ENCODE measurements around the gene CTRL. TPM values are rescaled to one million over a fixed set of nuclear protein-coding genes. Genes with fewer than 3 reads are reported as not detected.

The CTRL gene
- polyA plus RNA-seq, 3 donors = 0.69 to 17.4 (median 1.6) TPM

DNA sequence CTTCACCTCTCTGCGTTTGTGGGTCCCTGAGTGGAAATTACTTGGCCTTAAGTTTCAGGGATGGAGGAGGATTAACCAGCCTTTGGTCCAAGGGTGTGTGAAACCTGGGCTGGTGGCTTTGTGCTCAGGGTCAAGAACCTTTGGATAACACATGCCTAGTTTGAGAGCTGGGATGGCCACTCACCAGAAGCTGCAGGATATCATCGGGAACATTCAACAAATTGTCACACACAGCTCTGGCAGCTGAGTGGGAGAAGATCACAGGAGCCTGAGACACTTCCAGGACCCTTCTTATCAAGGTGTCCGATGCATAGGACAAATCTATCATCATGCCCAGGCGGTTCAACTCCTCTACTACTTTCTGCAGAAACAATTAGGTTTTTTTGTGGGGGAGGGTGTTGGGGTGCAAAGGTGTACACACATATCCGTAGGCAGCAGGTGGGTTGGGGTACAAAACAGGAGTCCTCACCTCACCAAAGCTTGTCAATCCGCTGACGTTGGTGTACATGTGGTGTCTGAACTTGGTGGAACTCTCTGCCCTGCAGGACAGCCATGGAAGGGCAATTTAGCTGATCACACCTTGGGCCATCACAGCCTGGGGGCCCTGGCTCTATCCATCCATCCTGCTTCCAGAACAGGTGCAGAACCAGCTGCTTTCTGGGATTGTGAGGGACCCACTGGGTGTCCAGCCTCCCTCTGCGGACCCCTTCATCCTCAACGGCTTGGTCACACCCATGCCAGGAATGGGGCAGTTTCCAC lies 46.0 kb upstream of the CTRL start:
- no peak overlapping the region for H3K4me3 ChIP-seq (replicated peaks in 1 of 3; ENCODE audit: low read depth in 2 of 3, low read length in 3 of 3)
- H3K4me3 Mint-ChIP-seq = no peak overlapping the region
- no peaks in the 10 kb centered on the region for H3K4me1 ChIP-seq (ENCODE audit: control insufficient read depth in 1 of 2, insufficient read depth in 2 of 2, low read length in 2 of 2)
- H3K36me3 Mint-ChIP-seq = no peaks in the 10 kb centered on the region
- no peak overlapping the region for H3K4me2 ChIP-seq (replicated peaks; ENCODE audit: extremely low read depth, low read length, poor library complexity, severe bottlenecking)
- H4K20me1 ChIP-seq (ENCODE audit: insufficient read depth, low read length) = no peaks in the 10 kb centered on the region
- peaks cover 3 to 17% (median 9%) of the 10 kb centered on the region in 3 donors for H3K27me3 Mint-ChIP-seq (ENCODE audit: low read depth in 3 of 3)
- no peaks in the 10 kb centered on the region for H3K79me2 ChIP-seq (ENCODE audit: insufficient read depth, low read length)
- WGBS (ENCODE audit: insufficient coverage) = 89% methylated on average over 2 of the region's 9 CpGs
- no peak overlapping the region for H3K27ac Mint-ChIP-seq
- TF ChIP-seq, protein P1, sequence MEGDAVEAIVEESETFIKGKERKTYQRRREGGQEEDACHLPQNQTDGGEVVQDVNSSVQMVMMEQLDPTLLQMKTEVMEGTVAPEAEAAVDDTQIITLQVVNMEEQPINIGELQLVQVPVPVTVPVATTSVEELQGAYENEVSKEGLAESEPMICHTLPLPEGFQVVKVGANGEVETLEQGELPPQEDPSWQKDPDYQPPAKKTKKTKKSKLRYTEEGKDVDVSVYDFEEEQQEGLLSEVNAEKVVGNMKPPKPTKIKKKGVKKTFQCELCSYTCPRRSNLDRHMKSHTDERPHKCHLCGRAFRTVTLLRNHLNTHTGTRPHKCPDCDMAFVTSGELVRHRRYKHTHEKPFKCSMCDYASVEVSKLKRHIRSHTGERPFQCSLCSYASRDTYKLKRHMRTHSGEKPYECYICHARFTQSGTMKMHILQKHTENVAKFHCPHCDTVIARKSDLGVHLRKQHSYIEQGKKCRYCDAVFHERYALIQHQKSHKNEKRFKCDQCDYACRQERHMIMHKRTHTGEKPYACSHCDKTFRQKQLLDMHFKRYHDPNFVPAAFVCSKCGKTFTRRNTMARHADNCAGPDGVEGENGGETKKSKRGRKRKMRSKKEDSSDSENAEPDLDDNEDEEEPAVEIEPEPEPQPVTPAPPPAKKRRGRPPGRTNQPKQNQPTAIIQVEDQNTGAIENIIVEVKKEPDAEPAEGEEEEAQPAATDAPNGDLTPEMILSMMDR (IDR thresholded peaks at IDR 0.05) = no peak
- no peak for DNase-seq
- H3K9ac ChIP-seq (ENCODE audit: insufficient read depth, low read length, poor library complexity, severe bottlenecking) = no peak overlapping the region
- peaks cover 0 to 3% (median under 1%) of the 10 kb centered on the region in 7 donors for H3K9me3 Mint-ChIP-seq
- no peaks in the 10 kb centered on the region for H3K9me3 ChIP-seq (replicated peaks in 1 of 2; ENCODE audit: control insufficient read depth in 1 of 2, insufficient read depth in 1 of 2, low read length in 2 of 2)
- H2AFZ ChIP-seq (ENCODE audit: insufficient read depth, low read depth, low read length, poor library complexity, severe bottlenecking) = no peak overlapping the region
- H3K4me1 Mint-ChIP-seq = no peaks in the 10 kb centered on the region
- H3K36me3 ChIP-seq (replicated peaks in 1 of 2; ENCODE audit: control insufficient read depth in 1 of 2, insufficient read depth in 2 of 2, low read length in 2 of 2) = no peaks in the 10 kb centered on the region
- intact Hi-C loops (cut with micrococcal nuclease) = no loop called here
- H3K27me3 ChIP-seq (ENCODE audit: control insufficient read depth in 2 of 2, insufficient read depth in 2 of 2, low read length in 2 of 2) = no peaks in the 10 kb centered on the region
- no peak overlapping the region for H3K27ac ChIP-seq (ENCODE audit: low read depth in 1 of 2, low read length in 2 of 2)

DNA sequence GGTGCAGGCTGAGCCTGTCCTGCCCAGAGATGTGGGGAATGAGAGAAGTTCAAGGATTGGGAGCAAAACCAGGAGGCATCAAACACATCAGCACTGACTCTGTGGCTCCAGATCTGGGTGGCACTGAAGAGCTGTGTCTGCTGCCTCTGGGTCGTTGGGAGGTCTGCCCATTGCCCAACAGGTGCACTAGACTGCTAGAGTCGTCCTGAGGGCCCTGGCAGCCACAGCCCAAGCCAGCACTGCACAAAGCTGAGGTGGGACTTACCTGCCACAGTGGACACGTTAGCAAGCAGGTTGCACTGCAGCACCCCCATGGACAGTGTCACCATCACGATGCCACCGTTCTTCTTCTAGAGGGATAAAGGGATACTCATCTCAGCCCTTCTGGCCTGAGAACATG lies 45.3 kb upstream of the CTRL start:
- no peak overlapping the region for H3K4me3 ChIP-seq (replicated peaks in 1 of 3; ENCODE audit: low read depth in 2 of 3, low read length in 3 of 3)
- peaks cover 0 to 1% (median 0%) of the 10 kb centered on the region in 7 donors for H3K9me3 Mint-ChIP-seq
- H3K27me3 Mint-ChIP-seq (ENCODE audit: low read depth in 3 of 3) = peaks cover 3 to 17% (median 12%) of the 10 kb centered on the region in 3 donors
- intact Hi-C loops (cut with micrococcal nuclease) = no loop called here
- no peak overlapping the region for H3K9ac ChIP-seq (ENCODE audit: insufficient read depth, low read length, poor library complexity, severe bottlenecking)
- H2AFZ ChIP-seq (ENCODE audit: insufficient read depth, low read depth, low read length, poor library complexity, severe bottlenecking) = no peak overlapping the region
- no peak overlapping the region for H3K4me2 ChIP-seq (replicated peaks; ENCODE audit: extremely low read depth, low read length, poor library complexity, severe bottlenecking)
- no peaks in the 10 kb centered on the region for H3K9me3 ChIP-seq (replicated peaks in 1 of 2; ENCODE audit: control insufficient read depth in 1 of 2, insufficient read depth in 1 of 2, low read length in 2 of 2)
- no peaks in the 10 kb centered on the region for H3K79me2 ChIP-seq (ENCODE audit: insufficient read depth, low read length)
- no peaks in the 10 kb centered on the region for H3K36me3 Mint-ChIP-seq
- peak overlapping the region in 1 of 7 donors; percentile 42 for H3K27ac Mint-ChIP-seq
- no peaks in the 10 kb centered on the region for H3K27me3 ChIP-seq (ENCODE audit: control insufficient read depth in 2 of 2, insufficient read depth in 2 of 2, low read length in 2 of 2)
- no peaks in the 10 kb centered on the region for H3K4me1 ChIP-seq (ENCODE audit: control insufficient read depth in 1 of 2, insufficient read depth in 2 of 2, low read length in 2 of 2)
- no peaks in the 10 kb centered on the region for H4K20me1 ChIP-seq (ENCODE audit: insufficient read depth, low read length)
- no peak for DNase-seq
- TF ChIP-seq, protein P1 (IDR thresholded peaks at IDR 0.05) = no peak
- no peak overlapping the region for H3K4me3 Mint-ChIP-seq
- WGBS (ENCODE audit: insufficient coverage) = 80% methylated on average over 5 of the region's 5 CpGs
- H3K27ac ChIP-seq (ENCODE audit: low read depth in 1 of 2, low read length in 2 of 2) = no peak overlapping the region
- no peaks in the 10 kb centered on the region for H3K4me1 Mint-ChIP-seq
- no peaks in the 10 kb centered on the region for H3K36me3 ChIP-seq (replicated peaks in 1 of 2; ENCODE audit: control insufficient read depth in 1 of 2, insufficient read depth in 2 of 2, low read length in 2 of 2)

Measured in CD14-positive monocyte (primary cell).